GM18951 (cell line): ENCODE results near the gene CSPG4.
"Not testable (repeated sequence)": the region's sequence is repeated elsewhere in the genome, so short reads cannot be mapped to it uniquely, and the experiment has no call there.

Source experiments
- POLR2A ChIP-seq: IDR thresholded peaks from 4 replicates; pipeline ENCODE4 v1.6.1; 2011; ENCODE audit warnings: mild to moderate bottlenecking; ENCODE audit not compliant: insufficient read length, insufficient read depth; ENCODE audit errors: extremely low read depth
- in situ Hi-C: fragments of 300-500 bp; cut with MboI; formaldehyde crosslinking; loops from one replicate; pipeline ENCODE4 v1.12.0; 2022; ENCODE audit warnings: low sequenced_read_pairs, mixed read lengths, inconsistent platforms; ENCODE audit not compliant: unreplicated experiment

CSPG4 gene

DNA sequence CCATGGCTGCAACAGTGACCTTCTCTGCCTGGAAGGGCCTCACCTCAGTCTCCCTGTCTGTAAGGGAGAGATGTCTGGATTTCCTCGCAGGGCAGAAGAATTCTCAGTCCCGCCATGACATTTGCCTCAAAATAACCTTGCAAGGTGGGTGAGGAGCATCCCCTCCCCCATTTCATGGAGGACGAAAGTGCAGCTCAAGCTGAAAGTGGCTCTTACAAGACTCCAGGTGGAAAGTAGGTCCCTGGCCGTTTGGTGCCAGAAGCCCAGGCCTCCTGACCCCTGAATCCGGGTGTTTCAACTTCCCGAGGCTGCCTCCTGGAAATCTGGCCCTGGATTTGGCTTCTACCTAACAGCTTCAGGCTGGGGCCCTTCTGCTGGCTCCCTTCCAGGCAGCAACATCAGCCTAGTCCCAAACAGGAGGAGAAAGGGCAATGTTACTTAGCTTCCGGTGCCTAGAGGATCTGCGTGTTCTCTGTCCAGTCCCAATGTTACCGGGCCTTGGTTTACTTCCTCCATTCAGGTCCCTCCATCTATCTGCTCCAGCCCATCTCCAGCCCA, 769 bp upstream of the CSPG4 start:
- no peak for TF ChIP-seq POLR2A

DNA sequence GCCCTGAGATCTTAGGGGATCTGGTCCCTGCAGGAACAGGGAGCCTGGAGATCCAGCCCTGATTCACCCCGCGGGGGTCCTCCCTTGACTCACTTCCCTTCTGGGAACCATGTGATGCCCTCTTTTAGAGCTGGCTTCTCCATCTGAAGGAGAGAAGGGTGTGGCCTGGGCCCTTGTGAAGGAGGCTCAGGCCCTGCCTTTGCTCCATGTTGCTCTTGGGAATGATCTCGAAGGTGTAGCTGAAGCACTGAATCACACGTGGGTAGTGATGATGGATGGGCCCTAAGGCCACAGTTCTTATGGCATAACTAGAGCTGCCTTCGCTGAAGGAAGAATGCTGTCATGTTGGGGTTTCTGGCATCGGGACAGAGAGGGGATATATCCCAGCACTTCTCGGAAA, 1.2 kb downstream of the CSPG4 start:
- in situ Hi-C loops, result not testable (repeated sequence)

More for the DNA sequence above, 769 bp upstream of the CSPG4 start:
- in situ Hi-C loops, result no loop called here

- in situ Hi-C loops, result not testable (repeated sequence)
These were observed 1.8 kb downstream of the CSPG4 start for GRCh38 chr15:75710874-75711273.

GRCh38 chr15:75709458-75709857, 3.2 kb downstream of the CSPG4 start:
- in situ Hi-C loops, result not testable (repeated sequence)

GRCh38 chr15:75706682-75706954, 6.0 kb downstream of the CSPG4 start:
- TF ChIP-seq POLR2A, result no peak
- in situ Hi-C loops, result no loop called here

DNA sequence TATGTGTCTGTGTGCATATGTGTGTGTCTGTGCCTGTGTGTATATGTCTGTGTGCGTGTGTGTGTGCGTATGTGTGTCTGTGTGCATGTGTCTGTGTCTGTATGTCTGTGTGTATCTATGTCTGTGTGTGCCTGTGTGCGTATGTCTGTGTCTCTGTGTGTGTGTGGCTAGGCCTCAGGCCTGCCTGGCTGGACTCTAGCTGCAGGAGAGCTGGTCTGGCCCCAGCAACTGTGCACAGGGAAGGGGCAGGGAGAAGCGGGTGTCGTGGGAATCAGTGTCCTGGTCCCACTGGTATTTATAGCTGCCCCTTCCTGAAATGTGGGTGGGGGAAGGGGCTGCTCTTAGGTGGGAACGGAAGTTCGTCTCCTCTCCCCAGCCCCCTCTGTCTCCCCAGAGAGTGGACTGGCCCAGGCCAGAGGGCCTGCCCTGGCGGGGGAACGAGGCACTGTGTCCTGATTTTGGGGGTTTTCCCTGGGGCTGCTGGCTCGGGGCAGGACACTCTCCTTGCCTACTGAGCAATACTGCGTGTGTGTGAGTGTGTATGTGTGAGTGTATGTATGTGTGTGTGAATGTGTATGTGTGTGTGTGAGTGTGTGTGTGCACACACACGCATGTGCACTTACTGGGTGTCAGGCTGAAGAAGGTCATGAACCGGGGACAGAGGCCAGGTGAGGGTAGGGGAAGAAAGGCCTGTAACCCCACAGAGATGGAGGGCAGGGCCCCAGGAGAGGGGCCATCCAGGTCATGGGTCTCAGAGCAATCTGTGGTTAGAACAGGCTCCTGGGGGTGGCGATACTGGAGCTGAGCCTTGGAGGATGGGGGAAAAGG, 6.6 kb downstream of the CSPG4 start:
- TF ChIP-seq POLR2A, result no peak
- in situ Hi-C loops, result no loop called here

GRCh38 chr15:75705375-75705774, 7.3 kb downstream of the CSPG4 start:
- in situ Hi-C loops, result not testable (repeated sequence)

GRCh38 chr15:75704618-75705017, 8.0 kb downstream of the CSPG4 start:
- no peak for TF ChIP-seq POLR2A

DNA sequence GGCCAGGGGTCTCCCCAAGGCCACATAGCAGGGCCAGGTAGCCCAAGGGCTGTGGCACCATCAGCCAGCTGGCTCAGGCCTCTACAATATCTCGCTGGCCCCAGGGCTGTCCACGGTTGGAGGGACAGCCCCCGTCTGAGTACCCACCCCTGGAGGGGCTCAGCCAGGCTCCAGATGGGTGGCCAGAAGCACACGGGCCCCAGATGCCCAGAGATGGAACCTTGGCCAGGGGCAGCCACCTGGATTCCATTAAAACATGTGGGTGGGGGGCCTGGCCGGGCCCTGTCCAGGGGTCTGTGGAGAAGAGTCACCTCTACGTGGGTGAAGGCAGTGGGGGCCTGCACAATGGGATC, 8.4 kb downstream of the CSPG4 start:
- TF ChIP-seq POLR2A, result no peak
- in situ Hi-C loops, result no loop called here

More at GRCh38 chr15:75704618-75705017, 8.0 kb downstream of the CSPG4 start:
- in situ Hi-C loops, result no loop called here

DNA sequence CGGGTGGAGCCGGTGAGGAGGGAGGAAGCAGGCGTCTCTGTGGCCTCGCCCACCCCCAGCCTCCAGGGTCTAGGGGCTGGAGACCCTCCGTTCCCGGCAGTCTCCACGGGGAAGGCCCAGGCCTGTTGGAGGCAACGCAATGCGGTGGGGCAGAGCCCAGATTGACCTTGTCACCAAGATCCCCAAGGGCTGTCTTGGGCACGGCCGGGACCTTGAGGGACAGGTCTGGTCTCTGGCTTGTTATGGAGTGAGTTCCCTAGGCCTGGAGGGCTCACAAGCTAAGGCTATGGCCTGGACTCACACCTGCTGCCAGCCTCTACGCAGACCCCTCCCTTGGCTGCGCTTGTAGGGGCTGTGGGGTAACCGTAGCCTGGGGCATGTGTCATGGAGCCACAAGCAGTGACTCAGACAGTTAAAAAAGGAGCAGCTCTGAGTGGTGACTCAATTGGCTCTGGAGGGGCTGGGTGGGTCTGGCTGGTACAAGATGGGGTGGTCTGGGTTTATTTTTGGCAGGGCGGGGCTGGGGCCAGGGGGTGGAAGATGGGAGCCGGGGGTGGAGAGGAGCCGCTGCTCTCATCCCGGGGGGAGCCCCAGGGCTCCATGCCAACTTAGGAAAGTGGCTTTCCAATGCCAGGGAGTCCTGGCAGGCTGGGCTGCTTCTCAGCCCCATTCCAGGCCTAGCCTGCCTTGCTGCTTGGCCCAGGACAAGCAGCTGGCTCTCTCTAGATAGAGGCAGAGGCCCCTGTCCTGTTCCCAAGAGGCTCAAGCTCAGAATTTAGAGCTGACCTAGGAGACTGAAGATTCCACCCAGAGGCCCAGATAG, 9.0 kb downstream of the CSPG4 start:
- in situ Hi-C loops, result not testable (repeated sequence)

DNA sequence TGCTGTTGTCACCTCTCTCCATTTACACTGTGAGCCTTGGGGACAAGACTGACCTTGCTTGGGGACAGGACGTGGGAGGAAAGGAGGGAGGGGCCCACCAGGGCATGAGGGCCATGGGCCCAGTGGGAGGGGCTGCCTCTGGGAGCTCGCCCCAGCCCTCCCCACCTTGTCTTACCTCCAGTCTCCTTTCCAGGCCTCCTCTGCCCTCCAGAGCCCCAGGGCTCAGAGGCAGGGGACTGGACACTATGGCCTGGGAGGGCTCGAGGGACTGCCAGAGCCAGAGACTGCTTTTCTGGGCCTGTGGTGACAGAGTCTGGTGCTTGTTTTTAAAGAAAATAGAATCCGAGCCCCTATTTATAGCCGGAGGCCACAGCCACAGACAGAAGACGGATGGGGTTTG, 10.2 kb downstream of the CSPG4 start:
- no peak for TF ChIP-seq POLR2A
- in situ Hi-C loops, result no loop called here

- in situ Hi-C loops, result not testable (repeated sequence)
These were observed 11.3 kb downstream of the CSPG4 start for GRCh38 chr15:75701071-75702003.

DNA sequence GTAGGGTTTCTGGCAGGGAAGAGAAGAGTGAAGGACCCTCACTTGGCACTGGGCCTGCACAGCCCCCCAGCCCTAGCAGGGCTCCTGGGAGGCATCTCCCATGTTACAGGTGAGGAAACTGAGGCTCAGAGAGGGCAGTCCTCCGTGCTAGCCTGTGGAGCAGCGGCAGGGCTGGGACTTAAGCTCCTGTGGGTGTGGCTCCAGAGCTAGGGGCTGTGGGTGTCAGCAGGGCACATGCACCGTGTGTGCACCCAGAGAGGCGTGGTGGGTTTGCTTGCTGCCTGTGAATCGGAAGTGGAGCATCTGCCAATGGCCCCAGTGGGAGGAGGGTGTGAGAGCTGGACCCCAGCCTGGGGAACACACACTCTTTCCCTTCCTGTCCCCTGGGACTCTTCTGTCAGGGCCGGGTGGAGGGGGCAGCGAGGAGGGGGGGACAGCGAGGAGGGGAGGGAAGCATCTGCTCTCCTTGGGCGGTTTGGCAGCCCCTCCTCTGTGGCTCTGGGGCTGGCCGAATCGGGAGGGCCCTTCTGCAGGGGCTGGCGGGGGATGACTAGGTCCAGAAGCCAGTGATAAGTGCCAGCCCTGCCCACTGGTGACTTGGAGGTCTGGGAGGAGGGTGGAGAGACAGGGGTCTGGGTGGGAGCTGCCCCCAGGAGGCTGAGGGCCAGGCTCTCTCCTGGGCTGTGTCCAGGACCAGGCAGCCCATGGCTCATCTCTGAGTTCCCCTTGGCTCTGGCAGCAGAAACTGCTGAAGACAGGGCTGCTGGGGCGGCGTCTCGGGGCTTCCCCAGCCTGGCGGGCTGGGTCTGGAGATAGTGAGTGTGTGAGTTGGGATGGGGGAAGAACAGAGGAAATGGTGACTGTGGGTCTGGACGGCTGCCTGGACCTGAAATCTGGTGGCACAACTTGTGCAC, 12.4 kb downstream of the CSPG4 start:
- in situ Hi-C loops, result not testable (repeated sequence)

- in situ Hi-C loops, result not testable (repeated sequence)
These were observed 13.1 kb downstream of the CSPG4 start for GRCh38 chr15:75699517-75699916.

GRCh38 chr15:75697974-75698747, 14.5 kb downstream of the CSPG4 start:
- in situ Hi-C loops, result not testable (repeated sequence)
